Sigmoid colon (tissue), 7 donors: ENCODE measurements around the gene NECTIN2. TPM values are rescaled to one million over a fixed set of nuclear protein-coding genes. Genes with fewer than 3 reads are reported as not detected.

ENCODE experiments used
- DNase-seq: peaks from one replicate; pipeline ENCODE4 v3.0.0-alpha.2; 2019
- H3K27ac ChIP-seq, 4 donors: fragments of 200-600 bp; sonication (generic); one replicate each; pipeline ENCODE4 v1.5.1; 2016 to 2019; ENCODE audit warnings: mild to moderate bottlenecking in 1 of 4
- H3K27me3 ChIP-seq, 3 donors: fragments of 200-600 bp; sonication (generic); one replicate each; pipeline ENCODE4 v1.5.1; 2019; ENCODE audit warnings: mild to moderate bottlenecking in 1 of 3
- H3K36me3 ChIP-seq, 4 donors: fragments of 200-600 bp; sonication (generic); one replicate each; pipeline ENCODE4 v1.5.1; 2016 to 2019
- H3K4me1 ChIP-seq, 4 donors: fragments of 200-600 bp; sonication (generic); one replicate each; pipeline ENCODE4 v1.5.1; 2017 to 2019
- H3K4me3 ChIP-seq, 4 donors: fragments of 200-600 bp; sonication (generic); one replicate each; pipeline ENCODE4 v1.5.1; 2017 to 2019; ENCODE audit warnings: mild to moderate bottlenecking in 2 of 4, moderate library complexity in 1 of 4
- H3K9me3 ChIP-seq, 4 donors: fragments of 200-600 bp in 3 of 4; sonication (generic) in 3 of 4; one replicate each; pipeline versions ENCODE4 v1.5.1 to v1.6.1; 2013 to 2019
- POLR2AphosphoS5 ChIP-seq, 4 donors: sonication (generic); formaldehyde crosslinking; IDR thresholded peaks; one replicate each; pipeline ENCODE4 v1.6.1; 2017; ENCODE audit warnings: antibody characterized with exemption in 4 of 4
- WGBS, 2 donors: extraction: QIAGEN DNeasy Blood & Tissue Kit; methylation state at CpG; one replicate each; pipeline ENCODE4 v1.1.7; 2013; 5-methylcytosine and 5-hydroxymethylcytosine counted together
- intact Hi-C: fragments of 100-400 bp; cut with DNase I; formaldehyde crosslinking; loops from one replicate; pipeline ENCODE4 v1.15.1; 2023
- polyA plus RNA-seq, 3 donors: library from polyadenylated mRNA; stranded (reverse); fragments of 200-250 nt; gene quantifications; one replicate each; pipeline ENCODE4 v1.2.3, GENCODE V29; 2013
- total RNA-seq, 4 donors: library from RNA; depleted of rRNA; stranded (reverse); fragments of >200 nt; gene quantifications; one replicate each; pipeline ENCODE4 v1.1.0, GENCODE V29; 2016
- donor health status: healthy with polysubstance abuse.
- donor health status: Bipolar disorder and iron deficiency.
- donor health status: healthy.

The NECTIN2 gene
- total and polyA plus RNA-seq, 7 donors, result 15.6 to 68.6 (median 27.3) TPM

DNA sequence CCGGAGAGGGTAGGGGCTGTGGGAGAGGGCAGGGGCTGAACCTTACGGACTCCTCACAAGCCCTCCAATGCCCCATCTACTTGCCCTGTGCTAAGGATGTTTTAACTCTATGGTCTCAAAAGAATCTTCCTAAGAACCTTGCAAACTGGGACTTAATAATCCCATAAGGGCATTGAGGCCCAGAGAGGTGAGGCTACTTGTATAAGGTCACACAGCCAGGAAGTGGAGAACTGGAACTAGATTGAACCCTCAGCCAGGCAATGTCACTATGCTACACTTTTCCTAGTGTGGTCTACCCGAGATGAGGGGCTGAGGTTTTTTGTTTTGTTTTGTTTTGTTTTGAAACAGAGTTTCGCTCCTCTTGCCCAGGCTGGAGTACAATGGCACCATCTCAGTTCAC lies 85.4 kb downstream of the NECTIN2 start:
- H3K9me3 ChIP-seq, result no peaks in the 10 kb centered on the region
- intact Hi-C loops, result no loop called here
- TF ChIP-seq POLR2AphosphoS5 (IDR thresholded peaks at IDR 0.05), result no peak
- H3K27me3 ChIP-seq, result no peaks in the 10 kb centered on the region
- peaks cover 0 to 12% (median 6%) of the 10 kb centered on the region in 4 donors for H3K4me1 ChIP-seq
- no peak overlapping the region for H3K4me3 ChIP-seq
- no peaks in the 10 kb centered on the region for H3K36me3 ChIP-seq
- no peak for DNase-seq
- no peak overlapping the region for H3K27ac ChIP-seq
- 87 to 90% methylated on average over 4 of the region's 4 CpGs for WGBS, 2 donors

Other genes with a start within 250 kb of the NECTIN2 start
- not detected for gene IGSF23, start 232.7 kb upstream of the NECTIN2 start, total RNA-seq
- gene IGSF23, start 232.7 kb upstream of the NECTIN2 start, polyA plus RNA-seq, result not detected
- gene PVR, start 202.4 kb upstream of the NECTIN2 start, total RNA-seq, result 10 to 100 TPM in 3 of 4 donors, 1 to 10 TPM in 1; 7.8 to 39.4 (median 14.6) TPM
- 10 to 100 TPM in 1 of 3 donors, 1 to 10 TPM in 2; 3.0 to 19.7 (median 4.6) TPM for gene PVR, start 202.4 kb upstream of the NECTIN2 start, polyA plus RNA-seq
- gene CEACAM19, start 174.8 kb upstream of the NECTIN2 start, total RNA-seq, result 1 to 10 TPM; 1.3 to 5.3 (median 2.6) TPM
- gene CEACAM19, start 174.8 kb upstream of the NECTIN2 start, polyA plus RNA-seq, result 1 to 10 TPM in 1 of 3 donors, under 1 TPM in 2; 0.60 to 4.9 (median 0.69) TPM
- gene CEACAM16, start 147.1 kb upstream of the NECTIN2 start, total RNA-seq, result not detected
- not detected for gene CEACAM16, start 147.1 kb upstream of the NECTIN2 start, polyA plus RNA-seq
- gene BCL3, start 97.6 kb upstream of the NECTIN2 start, total RNA-seq, result 10 to 100 TPM; 13.9 to 69.0 (median 25.9) TPM
- 100 to 1,000 TPM in 1 of 3 donors, 10 to 100 TPM in 2; 44.4 to 104 (median 64.7) TPM for gene BCL3, start 97.6 kb upstream of the NECTIN2 start, polyA plus RNA-seq
- gene CBLC, start 68.4 kb upstream of the NECTIN2 start, total RNA-seq, result not detected
- gene CBLC, start 68.4 kb upstream of the NECTIN2 start, polyA plus RNA-seq, result 10 to 100 TPM; 46.8 to 64.5 (median 58.0) TPM
- gene BCAM, start 37.2 kb upstream of the NECTIN2 start, total RNA-seq, result 10 to 100 TPM in 3 of 4 donors, 1 to 10 TPM in 1; 6.1 to 36.3 (median 13.4) TPM
- gene BCAM, start 37.2 kb upstream of the NECTIN2 start, polyA plus RNA-seq, result 10 to 100 TPM in 1 of 3 donors, 1 to 10 TPM in 2; 1.2 to 19.9 (median 2.1) TPM
- 10 to 100 TPM; 21.6 to 40.2 (median 33.1) TPM for gene TOMM40, start 45.0 kb downstream of the NECTIN2 start, total RNA-seq
- gene TOMM40, start 45.0 kb downstream of the NECTIN2 start, polyA plus RNA-seq, result 10 to 100 TPM; 32.4 to 76.8 (median 32.4) TPM
- gene APOE, start 59.5 kb downstream of the NECTIN2 start, total RNA-seq, result 100 to 1,000 TPM in 2 of 4 donors, 10 to 100 TPM in 2; 63.5 to 188 (median 92.2) TPM
- 100 to 1,000 TPM; 111 to 326 (median 208) TPM for gene APOE, start 59.5 kb downstream of the NECTIN2 start, polyA plus RNA-seq
- gene APOC1, start 68.3 kb downstream of the NECTIN2 start, total RNA-seq, result 10 to 100 TPM in 1 of 4 donors, 1 to 10 TPM in 2, not detected in 1; 2.3 to 11.8 (median 5.8) TPM
- gene APOC1, start 68.3 kb downstream of the NECTIN2 start, polyA plus RNA-seq, result 10 to 100 TPM; 46.2 to 73.3 (median 49.9) TPM
- gene APOC4, start 95.9 kb downstream of the NECTIN2 start, total RNA-seq, result not detected
- gene APOC4, start 95.9 kb downstream of the NECTIN2 start, polyA plus RNA-seq, result not detected
- gene APOC2, start 99.8 kb downstream of the NECTIN2 start, total RNA-seq, result not detected
- 10 to 100 TPM in 1 of 3 donors, 1 to 10 TPM in 2; 3.0 to 10.6 (median 3.3) TPM for gene APOC2, start 99.8 kb downstream of the NECTIN2 start, polyA plus RNA-seq
- 10 to 100 TPM; 31.6 to 51.5 (median 45.1) TPM for gene CLPTM1, start 109.1 kb downstream of the NECTIN2 start, total RNA-seq
- 10 to 100 TPM; 22.2 to 94.0 (median 27.0) TPM for gene CLPTM1, start 109.1 kb downstream of the NECTIN2 start, polyA plus RNA-seq
- gene RELB, start 155.2 kb downstream of the NECTIN2 start, total RNA-seq, result 10 to 100 TPM in 1 of 4 donors, 1 to 10 TPM in 3; 3.2 to 16.7 (median 4.1) TPM
- 10 to 100 TPM; 21.0 to 50.2 (median 30.0) TPM for gene RELB, start 155.2 kb downstream of the NECTIN2 start, polyA plus RNA-seq
- gene CLASRP, start 192.7 kb downstream of the NECTIN2 start, total RNA-seq, result 100 to 1,000 TPM in 1 of 4 donors, 10 to 100 TPM in 3; 61.9 to 157 (median 73.7) TPM
- 10 to 100 TPM; 19.0 to 70.8 (median 19.2) TPM for gene CLASRP, start 192.7 kb downstream of the NECTIN2 start, polyA plus RNA-seq
- 1 to 10 TPM in 1 of 4 donors, under 1 TPM in 1, not detected in 2; 0.41 to 1.2 TPM for gene ZNF296, start 230.2 kb downstream of the NECTIN2 start, total RNA-seq
- gene ZNF296, start 230.2 kb downstream of the NECTIN2 start, polyA plus RNA-seq, result 1 to 10 TPM; 2.8 to 5.4 (median 3.0) TPM
- 10 to 100 TPM; 10.3 to 18.2 (median 16.2) TPM for gene GEMIN7, start 233.0 kb downstream of the NECTIN2 start, total RNA-seq
- gene GEMIN7, start 233.0 kb downstream of the NECTIN2 start, polyA plus RNA-seq, result 10 to 100 TPM; 27.0 to 31.2 (median 30.6) TPM
- 10 to 100 TPM; 17.8 to 23.2 (median 19.9) TPM for gene PPP1R37, start 246.9 kb downstream of the NECTIN2 start, total RNA-seq
- 10 to 100 TPM; 21.6 to 32.5 (median 22.4) TPM for gene PPP1R37, start 246.9 kb downstream of the NECTIN2 start, polyA plus RNA-seq